Osteocyte (in vitro differentiated cells): Measurements from ENCODE around the gene SCAF4. TPM values are rescaled to one million over a fixed set of nuclear protein-coding genes. Genes with fewer than 3 reads are reported as not detected.
A peak's percentile ranks its signal among the peaks of the same experiment; 100 is the strongest.

Experiments used
- DNase-seq: peaks from one replicate; pipeline ENCODE4 v3.0.0; 2021; ENCODE audit warnings: mixed read lengths; ENCODE audit not compliant: unreplicated experiment; ENCODE audit errors: extremely low spot score
- H3K27ac Mint-ChIP-seq: one replicate; pipeline ENCODE4 v1.8.0; 2021; ENCODE audit warnings: mild to moderate bottlenecking, mixed read lengths; ENCODE audit not compliant: unreplicated experiment
- H3K27me3 Mint-ChIP-seq: one replicate; pipeline ENCODE4 v1.8.0; 2021; ENCODE audit warnings: mixed read lengths; ENCODE audit not compliant: unreplicated experiment
- H3K36me3 Mint-ChIP-seq: one replicate; pipeline ENCODE4 v1.8.0; 2021; ENCODE audit warnings: mixed read lengths; ENCODE audit not compliant: unreplicated experiment
- H3K4me1 Mint-ChIP-seq: one replicate; pipeline ENCODE4 v1.8.0; 2021; ENCODE audit warnings: mixed read lengths; ENCODE audit not compliant: unreplicated experiment
- H3K4me3 Mint-ChIP-seq: one replicate; pipeline ENCODE4 v1.8.0; 2021; ENCODE audit warnings: mild to moderate bottlenecking, moderate library complexity, mixed read lengths; ENCODE audit not compliant: unreplicated experiment
- H3K9me3 Mint-ChIP-seq: one replicate; pipeline ENCODE4 v1.8.0; 2021; ENCODE audit warnings: mixed read lengths; ENCODE audit not compliant: unreplicated experiment
- total RNA-seq: library from RNA; stranded (reverse); gene quantifications from 2 replicates; pipeline ENCODE4 v1.2.1, GENCODE V29; 2021
- TF ChIP-seq, protein P1 (sequence below): fragments of 200-600 bp; sonication (generic); IDR thresholded peaks from 2 replicates; pipeline ENCODE4 v1.5.0; 2021; ENCODE audit warnings: antibody characterized with exemption, mild to moderate bottlenecking, moderate library complexity

SCAF4 gene
- total RNA-seq, 1 donor from 2014 or later, result 32.7 TPM

DNA sequence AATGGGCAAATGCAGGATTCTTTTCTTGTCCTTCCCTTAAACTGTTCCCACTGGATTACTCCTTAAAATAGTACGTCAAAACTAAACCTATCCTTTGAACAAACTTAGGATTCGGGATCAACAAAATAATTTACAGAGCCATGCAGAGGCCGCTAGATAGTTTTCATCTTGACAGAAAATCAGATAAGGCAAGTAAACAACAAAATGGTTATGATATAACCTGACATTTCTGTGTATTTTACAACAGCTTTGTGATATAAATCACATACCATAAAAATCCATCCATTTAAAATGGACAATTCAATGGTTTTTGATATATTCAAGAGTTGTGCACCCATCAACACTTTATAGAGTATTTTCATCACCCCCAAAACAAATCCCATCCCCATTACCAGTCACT lies 11.2 kb downstream of the SCAF4 start:
- Mint-ChIP-seq H3K27ac (no peak overlapping the region), H3K4me3 (no peak overlapping the region), H3K9me3 (no peaks in the 10 kb centered on the region), H3K4me1 (peaks cover 45% of the 10 kb centered on the region), H3K36me3 (peaks cover 2% of the 10 kb centered on the region), H3K27me3 (no peaks in the 10 kb centered on the region)
- TF ChIP-seq, protein P1, sequence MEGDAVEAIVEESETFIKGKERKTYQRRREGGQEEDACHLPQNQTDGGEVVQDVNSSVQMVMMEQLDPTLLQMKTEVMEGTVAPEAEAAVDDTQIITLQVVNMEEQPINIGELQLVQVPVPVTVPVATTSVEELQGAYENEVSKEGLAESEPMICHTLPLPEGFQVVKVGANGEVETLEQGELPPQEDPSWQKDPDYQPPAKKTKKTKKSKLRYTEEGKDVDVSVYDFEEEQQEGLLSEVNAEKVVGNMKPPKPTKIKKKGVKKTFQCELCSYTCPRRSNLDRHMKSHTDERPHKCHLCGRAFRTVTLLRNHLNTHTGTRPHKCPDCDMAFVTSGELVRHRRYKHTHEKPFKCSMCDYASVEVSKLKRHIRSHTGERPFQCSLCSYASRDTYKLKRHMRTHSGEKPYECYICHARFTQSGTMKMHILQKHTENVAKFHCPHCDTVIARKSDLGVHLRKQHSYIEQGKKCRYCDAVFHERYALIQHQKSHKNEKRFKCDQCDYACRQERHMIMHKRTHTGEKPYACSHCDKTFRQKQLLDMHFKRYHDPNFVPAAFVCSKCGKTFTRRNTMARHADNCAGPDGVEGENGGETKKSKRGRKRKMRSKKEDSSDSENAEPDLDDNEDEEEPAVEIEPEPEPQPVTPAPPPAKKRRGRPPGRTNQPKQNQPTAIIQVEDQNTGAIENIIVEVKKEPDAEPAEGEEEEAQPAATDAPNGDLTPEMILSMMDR, result no peak
- DNase-seq, result no peak

DNA sequence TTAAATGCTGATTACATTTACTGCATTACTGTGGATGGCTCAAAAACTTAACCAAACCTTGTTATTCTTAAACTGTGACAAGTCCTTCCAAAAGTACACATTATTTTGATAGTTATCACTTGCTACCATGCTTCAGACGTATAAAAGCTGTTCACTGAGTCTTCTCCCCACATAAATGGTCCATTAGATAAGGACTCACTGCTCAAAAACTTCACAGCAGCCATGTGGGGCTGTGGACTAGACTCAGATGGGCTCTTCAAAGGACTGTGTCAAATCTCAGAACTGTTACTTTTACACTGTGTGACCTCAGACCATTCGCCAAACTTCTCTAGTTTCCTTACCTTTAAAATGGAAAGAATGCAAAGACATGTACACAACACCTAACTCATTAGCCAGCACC lies 11.6 kb downstream of the SCAF4 start:
- H3K4me3 Mint-ChIP-seq, result no peak overlapping the region
- peaks cover 47% of the 10 kb centered on the region for H3K4me1 Mint-ChIP-seq
- H3K9me3 Mint-ChIP-seq, result no peaks in the 10 kb centered on the region
- DNase-seq, result no peak
- TF ChIP-seq, protein P1, result no peak
- H3K27ac Mint-ChIP-seq, result no peak overlapping the region
- H3K27me3 Mint-ChIP-seq, result no peaks in the 10 kb centered on the region
- H3K36me3 Mint-ChIP-seq, result peaks cover 2% of the 10 kb centered on the region

DNA sequence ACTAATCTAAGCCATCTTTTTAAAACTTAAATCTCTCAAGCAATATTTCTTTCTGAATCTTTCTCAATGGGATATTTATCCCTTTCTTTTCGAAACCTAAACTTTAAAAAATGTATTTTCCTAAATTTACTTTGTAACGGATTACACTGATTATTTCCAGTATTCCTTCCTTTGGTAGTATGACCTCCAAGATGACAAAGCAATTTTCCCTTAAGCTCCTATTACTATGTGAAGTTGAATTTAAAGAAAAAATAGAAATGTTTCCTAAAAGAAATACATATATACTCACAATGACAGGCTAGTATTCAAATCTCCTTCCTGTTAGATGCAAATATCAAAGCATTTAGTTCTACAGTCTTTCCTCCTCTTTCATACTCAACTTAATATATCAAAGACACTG lies 15.8 kb downstream of the SCAF4 start:
- H3K36me3 Mint-ChIP-seq, result peaks cover 2% of the 10 kb centered on the region
- H3K4me1 Mint-ChIP-seq, result peaks cover 59% of the 10 kb centered on the region
- DNase-seq, result no peak
- H3K9me3 Mint-ChIP-seq, result no peaks in the 10 kb centered on the region
- TF ChIP-seq, protein P1, result no peak
- no peak overlapping the region for H3K4me3 Mint-ChIP-seq
- peak overlapping the region; percentile 64 for H3K27ac Mint-ChIP-seq
- no peaks in the 10 kb centered on the region for H3K27me3 Mint-ChIP-seq

DNA sequence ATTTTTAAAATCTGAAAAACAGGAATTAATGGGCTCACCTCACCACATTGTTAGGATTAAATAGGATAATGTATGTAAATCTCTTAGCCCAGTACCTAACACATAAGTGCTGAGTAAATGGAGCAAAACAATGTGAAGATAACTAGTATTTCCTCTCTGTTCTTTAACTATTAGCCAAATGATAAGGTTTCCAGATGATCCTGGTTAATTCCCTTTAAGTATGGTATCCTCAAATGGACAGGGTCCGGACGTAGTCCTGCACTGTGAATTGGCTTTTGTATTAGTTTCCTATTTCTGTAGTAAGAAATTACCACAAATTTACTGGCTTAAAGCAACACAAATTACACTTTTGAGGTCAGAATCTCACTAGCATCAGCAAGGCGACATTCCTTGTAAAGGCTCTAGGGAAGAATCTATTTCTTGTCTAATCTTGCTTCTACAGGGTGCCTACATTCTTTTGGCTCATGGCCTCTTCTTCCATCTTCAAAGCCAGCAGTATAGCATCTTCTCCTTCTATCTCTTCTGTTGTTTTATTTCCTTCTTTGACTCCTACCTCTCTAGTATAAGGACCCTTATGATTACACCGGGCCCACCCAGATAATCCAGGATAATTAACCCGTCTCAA lies 17.1 kb downstream of the SCAF4 start:
- TF ChIP-seq, protein P1, result no peak

DNA sequence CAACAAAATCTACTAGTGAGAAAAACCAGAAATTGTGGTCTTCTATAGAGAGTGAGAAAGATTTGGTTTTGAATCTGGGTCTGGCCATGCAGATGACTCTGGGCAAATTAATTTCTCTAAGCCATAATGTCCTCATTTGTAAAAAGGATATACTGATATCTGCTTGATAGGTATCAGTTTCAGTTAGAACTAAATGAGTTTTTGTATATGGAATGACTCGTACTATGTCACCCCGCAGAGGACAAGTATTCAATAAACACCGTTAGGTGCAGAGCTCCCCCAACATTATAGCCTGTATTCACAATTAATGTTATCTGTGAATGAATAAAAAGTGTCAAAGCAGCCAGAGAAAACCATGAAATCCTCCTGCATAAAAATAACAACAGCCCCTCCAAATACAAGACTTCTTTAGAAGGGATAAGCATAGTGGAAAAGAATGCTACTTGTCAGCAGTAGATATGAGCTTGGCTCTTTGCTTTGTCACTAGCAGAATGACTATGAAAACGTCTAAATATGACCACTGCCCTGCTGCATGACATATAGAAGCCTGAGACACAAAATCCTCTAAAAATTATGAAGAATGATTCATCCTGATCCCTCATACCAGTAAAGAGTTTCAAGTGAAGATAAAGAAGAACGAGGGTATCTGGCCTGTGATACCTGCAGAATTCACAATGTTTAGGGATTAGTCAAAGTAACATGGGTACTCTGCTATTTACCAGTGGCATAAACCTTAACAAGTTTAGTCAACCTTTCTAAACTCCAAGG lies 17.8 kb downstream of the SCAF4 start:
- Mint-ChIP-seq H3K9me3 (no peaks in the 10 kb centered on the region), H3K27ac (peak overlapping the region; percentile 33), H3K4me1 (peaks cover 70% of the 10 kb centered on the region), H3K4me3 (no peak overlapping the region), H3K27me3 (no peaks in the 10 kb centered on the region), H3K36me3 (no peaks in the 10 kb centered on the region)
- TF ChIP-seq, protein P1, result no peak
- no peak for DNase-seq

More for the DNA sequence above, 17.1 kb downstream of the SCAF4 start:
- peaks cover 65% of the 10 kb centered on the region for H3K4me1 Mint-ChIP-seq
- no peaks in the 10 kb centered on the region for H3K9me3 Mint-ChIP-seq
- no peak for DNase-seq
- peak overlapping the region; percentile 10 for H3K27ac Mint-ChIP-seq
- H3K27me3 Mint-ChIP-seq, result no peaks in the 10 kb centered on the region
- peaks cover 2% of the 10 kb centered on the region for H3K36me3 Mint-ChIP-seq
- H3K4me3 Mint-ChIP-seq, result no peak overlapping the region
